Measurements from ENCODE around the gene MLPH. TPM values are rescaled to one million over a fixed set of nuclear protein-coding genes. Genes with fewer than 3 reads are reported as not detected.

Gene MLPH
- total RNA-seq, 1 donor from 2014 or later, result not detected

DNA sequence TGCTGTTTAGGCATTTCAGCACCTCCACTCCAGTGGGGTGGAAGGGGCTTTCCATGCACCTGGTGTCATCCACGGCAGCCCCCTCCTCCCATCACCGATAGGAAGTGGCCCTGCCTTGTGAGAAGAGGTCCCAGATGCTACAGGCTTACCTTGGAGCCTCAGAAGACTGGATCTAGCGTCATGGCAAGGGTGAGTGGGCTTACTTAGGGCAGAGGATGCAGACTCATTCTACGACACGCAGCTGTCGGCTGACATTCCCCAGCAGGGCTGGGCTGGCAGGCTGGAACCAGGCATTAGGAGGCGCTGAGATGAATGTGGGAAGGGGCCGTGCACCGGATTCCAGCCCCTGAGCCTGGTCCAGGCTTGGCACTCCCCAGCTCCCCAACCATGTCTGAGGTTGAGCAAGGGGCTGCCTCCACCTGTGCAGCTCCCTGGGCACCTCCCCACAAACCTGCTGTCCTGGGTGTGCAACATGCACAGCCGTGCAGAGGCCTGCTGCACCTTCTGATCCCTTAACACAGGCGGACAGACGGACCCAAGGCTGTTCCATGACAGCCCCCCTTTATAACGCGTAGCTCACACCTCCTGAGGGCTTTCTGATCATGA, 77.6 kb downstream of the MLPH start:
- intact Hi-C loops (cut with micrococcal nuclease), result no loop called here

DNA sequence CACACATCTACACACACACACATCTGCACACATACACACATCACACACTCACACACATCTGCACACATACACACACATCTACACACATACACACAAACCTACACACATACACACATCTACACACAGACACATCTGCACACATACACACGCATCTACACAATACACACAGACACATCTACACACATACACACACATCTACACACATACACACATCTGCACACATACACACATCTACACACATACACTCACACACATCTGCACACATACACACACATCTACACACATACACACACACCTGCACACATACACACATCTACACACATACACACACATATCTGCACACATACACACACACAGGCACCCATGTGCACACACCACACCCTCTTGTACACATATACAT, 78.9 kb downstream of the MLPH start:
- intact Hi-C loops (cut with micrococcal nuclease), result no loop called here

DNA sequence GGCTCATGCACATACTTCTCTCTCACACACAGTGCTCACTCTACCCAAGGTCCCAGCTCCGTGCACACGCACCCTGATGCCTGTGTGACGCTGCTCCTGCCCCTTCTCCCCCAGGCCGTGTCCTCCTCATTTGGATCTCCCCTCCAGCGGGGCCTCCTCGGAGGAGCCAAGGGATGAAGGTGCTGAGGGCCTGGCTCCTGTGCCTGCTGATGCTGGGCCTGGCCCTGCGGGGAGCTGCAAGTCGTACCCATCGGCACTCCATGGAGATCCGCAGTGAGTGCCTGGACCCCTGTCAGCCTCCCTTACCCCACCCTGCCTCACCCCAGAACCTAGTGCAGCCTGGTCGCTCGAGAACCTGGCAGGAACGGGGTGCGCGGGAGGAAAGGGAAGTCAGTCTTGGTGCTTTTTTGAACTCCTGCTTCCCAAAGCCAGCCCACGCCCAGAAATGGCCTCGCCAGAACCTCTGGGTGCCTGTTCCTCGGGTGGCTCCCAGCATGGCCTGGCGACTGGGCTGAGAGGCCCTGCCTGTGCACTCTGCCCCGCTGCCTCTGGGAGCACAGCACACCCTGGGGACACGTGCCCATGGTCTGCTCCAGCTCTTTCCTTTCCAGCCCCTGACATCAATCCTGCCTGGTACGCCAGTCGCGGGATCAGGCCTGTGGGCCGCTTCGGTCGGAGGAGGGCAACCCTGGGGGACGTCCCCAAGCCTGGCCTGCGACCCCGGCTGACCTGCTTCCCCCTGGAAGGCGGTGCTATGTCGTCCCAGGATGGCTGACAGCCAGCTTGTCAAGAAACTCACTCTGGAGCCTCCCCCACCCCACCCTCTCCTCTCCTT, 79.6 kb downstream of the MLPH start, which contains the start of gene PRLH:
Gene PRLH, plus strand, starts transcription at position 174 of the 835 bp plus-strand sequence. Its CDS starts 0 bp downstream, at position 174.
- intact Hi-C loops (cut with micrococcal nuclease), result no loop called here

DNA sequence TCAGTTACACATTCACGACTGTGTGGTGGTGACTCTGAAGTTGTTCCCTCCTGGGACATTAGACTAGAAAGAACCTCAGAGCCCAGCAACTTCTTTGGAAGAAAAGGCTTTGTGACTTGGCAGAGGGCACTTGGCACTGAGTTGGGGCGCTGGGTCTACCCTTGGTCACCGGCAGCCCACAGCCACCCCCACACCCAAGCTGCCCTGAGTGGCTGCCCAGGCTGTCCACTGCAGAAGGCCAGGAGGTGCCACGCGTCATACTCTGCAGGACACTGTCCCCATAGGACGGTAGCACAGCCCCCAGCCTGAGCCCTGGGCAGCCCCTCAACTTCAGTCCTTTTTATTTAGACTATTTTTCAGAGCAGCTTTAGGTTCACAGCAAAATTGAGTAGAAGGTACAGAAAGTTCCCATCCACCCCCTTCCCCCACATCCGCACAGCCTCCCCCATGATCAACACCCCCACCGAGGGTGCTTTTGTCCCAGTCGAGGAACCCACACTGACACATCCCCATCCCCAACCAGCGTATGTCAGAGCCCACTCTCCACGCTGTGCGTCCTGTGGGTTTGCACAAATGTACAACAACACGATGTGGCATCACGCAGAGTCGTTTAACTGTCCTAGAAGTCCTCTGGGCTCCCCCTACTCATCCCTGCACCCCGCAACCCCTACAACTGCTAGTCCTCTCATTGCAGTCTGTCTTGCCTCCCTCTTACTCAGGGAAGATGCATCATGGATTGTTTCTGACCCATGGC, 80.4 kb downstream of the MLPH start:
- intact Hi-C loops (cut with micrococcal nuclease), result no loop called here

DNA sequence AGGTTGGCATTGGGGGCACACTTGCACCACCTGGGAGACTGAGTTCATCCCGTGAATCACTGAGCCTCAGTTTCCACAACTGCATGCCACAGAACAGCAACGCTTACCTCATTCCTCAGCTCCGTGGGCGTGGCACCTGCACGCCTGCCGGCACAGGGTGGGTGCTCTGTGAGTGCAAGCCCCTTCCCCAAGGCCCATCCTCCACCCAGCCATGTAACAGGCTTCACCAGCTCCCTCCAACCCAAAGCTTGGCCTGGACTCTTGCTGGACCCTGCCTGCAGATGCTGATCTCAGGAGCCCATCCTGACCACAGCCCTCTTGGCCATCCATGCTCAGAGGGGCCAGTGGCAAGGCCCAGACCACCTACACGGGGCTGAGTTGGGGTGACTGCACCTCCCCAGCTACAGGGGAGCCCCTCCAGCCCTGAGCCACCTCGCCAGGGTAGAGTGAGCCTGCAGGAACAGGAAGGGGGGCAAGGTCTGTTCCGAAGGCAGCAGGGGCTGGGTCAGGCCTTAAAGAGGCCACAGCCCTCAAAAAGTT, 81.1 kb downstream of the MLPH start:
- intact Hi-C loops (cut with micrococcal nuclease), result no loop called here

DNA sequence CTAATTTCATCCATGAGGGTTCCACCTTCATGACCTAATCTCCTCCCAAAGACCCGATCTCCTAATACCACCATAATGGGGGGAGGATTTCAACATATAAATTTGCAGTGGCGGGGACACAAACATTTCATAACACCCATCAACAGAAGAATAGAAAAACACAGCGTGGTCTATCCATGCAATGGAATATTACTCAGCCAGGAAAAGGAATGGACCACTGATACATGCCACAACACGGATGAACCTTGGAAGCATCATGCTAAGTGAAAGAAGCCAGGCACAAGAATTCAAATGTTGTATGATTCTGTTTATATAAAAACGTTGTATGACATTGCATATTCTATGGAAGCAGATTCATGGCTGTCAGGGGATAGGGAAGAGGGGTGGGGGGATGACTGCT, 82.0 kb downstream of the MLPH start:
- intact Hi-C loops (cut with micrococcal nuclease), result no loop called here

DNA sequence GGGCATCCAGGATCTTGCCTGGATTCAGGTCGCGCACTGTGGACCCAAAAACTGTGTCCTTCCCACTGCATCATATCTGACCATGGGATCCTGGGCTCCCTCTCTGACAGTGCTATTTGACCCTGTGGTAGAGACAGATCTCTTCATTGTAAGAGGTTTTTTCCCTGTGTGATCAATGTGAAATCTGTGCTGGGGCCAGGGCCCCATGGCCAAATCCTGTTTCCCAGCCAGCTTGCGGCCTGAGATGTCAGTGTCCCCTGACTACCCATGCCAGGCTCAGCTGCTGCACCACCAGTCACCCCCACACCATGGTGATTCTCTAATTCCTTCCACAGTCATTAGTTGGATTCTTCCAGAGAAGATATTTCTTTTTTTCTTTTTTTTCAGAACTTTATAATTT, 82.8 kb downstream of the MLPH start:
- intact Hi-C loops (cut with micrococcal nuclease), result no loop called here

DNA sequence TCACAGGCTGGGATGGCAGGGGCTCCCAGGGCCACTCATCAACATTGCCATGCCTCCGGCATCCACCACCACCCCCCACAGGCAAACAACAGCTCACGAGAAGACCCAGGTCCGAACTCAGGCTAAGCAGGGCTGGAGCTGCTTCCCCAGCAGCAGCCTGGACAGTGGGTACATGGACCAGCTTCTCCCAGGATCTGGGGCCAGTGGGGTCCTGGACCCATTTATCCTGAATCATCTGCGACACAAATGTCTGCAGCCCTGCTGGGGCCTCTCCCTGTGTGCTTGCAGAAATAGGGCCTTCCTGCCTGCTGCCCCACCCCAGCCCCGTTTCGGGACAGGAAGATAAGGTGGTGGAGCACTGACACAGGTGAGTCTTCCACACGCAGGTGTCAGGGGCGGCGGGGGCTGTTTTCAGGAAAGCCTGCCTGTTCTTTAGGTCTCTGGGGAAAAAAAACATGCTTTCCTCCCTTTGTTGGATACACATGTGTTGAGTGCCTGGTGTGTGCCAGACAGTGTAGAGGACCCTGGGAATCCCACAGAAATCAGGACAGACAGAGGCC, 83.8 kb downstream of the MLPH start:
- intact Hi-C loops (cut with micrococcal nuclease), result no loop called here

DNA sequence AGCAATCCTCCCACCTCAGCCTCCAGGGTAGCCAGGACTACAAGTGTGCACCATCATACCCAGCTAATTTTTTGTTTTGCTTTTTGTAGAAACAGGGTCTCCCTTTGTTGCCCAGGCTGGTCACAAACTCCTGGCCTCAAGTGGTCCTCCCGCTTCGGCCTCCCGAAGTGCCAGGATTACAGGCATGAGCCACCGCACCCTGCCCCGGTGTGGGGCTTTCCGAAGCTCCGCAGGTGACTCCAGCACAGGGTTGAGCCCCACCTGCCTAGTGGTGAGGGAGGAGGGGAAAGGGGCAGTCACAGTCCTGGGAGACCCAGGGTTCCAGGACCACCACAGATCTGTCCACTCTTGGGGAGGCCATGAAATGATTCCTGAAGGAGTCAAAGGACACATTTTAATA, 84.5 kb downstream of the MLPH start:
- intact Hi-C loops (cut with micrococcal nuclease), result no loop called here

DNA sequence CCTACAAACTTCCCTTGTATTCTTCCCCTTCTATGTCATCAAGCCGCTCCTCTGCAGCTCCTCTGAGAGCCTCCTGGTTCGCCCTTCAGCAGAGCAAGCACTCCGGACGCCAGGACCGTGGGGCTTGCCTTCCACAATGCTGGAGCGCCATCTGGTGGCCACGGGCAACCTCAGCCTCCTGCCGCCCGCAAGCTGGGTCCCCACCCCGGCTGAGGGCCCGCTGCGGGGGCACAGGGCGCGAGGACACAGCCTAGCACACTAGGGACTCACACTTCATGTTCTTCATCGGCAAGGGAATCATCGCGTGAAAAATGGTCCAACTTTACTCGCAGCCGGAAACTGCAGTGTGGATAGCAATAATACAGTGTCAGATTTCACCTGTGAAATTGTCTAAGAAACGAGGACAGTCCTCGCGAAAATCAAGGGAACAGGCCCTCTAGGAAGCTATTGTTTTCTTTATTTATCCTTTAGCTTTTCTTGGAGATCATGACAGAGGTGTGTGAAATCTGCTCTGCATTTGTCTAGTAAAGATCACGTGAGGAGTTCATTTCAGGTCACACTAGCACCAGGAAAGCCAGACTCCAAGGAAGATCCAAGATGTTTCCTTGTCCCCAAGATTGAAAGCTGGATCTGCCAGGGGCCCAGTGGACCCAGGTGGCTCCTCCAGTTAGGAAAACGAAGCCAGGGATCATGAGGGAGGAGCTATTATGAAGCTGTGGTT, 85.1 kb downstream of the MLPH start:
- intact Hi-C loops (cut with micrococcal nuclease), result loop anchor here (1.0 kb wide), 4 partner anchors 60 to 450 kb away; no protein-coding TSS in a partner anchor

DNA sequence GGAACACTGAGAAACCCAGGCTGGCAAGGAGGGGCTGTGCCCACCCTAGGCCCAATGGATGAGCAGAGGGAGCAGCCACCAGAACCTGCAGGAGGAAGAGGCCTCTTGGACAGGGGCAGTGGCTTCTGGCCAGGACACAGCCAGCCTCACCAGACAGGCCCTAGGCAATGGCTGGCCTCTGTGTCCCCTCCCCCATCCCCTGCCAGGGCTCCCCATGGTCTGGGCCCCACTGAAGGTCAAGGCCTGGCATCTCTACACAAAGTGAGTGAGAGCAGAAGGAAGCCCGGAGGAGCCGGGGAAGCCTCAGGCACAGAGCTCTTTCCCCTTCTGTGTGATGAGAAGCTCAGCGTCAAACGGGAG, 85.7 kb downstream of the MLPH start:
- intact Hi-C loops (cut with micrococcal nuclease), result loop anchor here (1.0 kb wide), 4 partner anchors 60 to 450 kb away; no protein-coding TSS in a partner anchor

DNA sequence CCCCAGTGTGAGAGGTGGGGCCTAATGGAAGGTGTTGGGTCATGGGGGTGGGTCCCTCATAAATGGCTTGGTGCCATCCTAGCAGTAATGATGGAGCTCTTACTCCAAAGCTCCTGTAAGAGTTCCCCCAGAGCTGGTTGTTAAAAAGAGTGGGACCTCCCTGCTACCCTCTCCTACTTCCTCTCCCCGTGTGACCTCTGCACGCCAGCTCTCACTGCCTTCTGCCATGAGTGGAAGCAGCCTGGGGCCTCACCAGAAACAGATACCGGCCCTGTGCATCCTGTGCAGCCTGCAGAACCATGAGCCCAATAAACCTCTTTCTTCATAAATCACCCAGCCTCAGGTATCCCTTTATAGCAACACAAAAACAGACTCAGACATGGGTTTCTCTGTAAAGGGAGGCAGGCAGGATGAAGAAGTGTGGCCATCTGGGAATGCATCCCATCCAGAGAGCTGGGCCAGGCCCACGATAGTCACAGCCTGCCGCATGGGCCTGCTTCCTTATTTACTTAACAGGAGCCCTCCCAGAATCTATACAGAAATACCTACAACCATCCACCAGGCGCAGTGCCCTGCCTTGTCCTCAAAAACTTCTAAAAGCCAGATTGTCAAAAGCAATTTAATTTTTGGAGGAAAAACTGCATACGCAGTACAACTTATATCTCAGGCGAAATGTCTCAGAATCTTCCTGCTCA, 86.8 kb downstream of the MLPH start:
- intact Hi-C loops (cut with micrococcal nuclease), result no loop called here

DNA sequence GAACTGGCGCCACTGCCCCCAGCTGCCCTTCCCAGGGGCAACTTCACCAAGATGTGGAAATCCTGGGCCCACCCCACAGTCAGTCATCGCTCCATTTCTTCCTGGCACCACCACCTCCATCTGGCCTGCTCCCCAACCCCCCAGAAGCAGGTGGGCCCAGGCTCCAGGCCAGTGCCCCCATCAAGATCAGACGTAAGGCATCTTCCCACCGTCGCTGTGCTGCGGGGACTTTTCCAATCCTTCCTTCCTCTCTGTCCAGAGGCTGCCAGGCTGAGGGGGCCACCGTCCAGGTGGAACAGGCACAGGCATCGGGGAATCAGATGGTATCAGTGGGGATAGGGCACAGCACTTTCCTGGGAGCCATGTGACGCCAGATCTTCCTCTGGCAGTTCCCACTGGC, 87.4 kb downstream of the MLPH start:
- intact Hi-C loops (cut with micrococcal nuclease), result no loop called here

DNA sequence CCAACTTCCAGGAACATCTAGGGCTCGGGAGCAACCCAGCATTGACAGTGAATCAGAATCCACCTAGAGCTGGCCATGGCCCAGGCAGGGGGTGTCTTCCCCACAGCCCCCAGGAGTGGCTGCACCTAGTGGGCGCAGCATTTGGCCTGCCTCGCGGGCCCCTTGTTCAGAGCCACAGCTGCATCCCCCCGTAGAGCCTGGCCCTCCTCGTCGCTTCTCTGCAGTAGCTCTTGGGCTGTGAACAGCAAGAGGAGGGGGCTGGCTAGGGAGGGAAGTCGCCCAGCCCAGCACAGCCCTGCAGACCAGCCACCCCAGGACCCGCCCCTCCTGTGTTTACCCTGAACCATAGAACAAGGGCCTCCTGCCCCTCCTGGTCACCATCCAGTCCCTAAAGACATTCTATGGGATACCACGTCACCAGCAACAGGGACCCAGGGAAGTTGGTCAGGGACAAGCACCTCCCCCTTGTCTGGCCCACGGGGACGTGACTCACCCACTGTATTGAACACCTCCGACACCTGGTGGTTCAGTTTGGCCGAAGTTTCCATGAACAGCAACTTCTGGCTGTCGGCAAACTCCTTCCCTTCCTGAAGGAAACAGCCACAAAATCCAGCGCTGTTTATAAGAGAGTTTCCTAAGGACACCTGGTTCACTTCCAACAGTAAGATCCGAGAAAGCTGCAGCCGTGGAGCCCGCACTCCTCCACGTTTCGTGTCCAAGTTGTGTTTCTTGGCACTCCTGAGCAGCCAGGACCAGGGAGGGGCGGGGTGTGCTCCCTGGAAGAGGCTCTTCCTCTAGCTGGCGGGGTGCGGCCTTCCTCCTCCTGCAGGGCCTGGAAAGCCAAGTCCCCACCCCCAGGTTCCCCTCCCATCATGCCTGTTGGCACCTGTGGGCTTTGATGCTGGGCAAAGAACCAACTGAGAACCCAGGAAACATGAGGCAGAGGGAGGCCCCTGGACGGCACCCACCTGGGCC, 88.1 kb downstream of the MLPH start:
- intact Hi-C loops (cut with micrococcal nuclease), result no loop called here

DNA sequence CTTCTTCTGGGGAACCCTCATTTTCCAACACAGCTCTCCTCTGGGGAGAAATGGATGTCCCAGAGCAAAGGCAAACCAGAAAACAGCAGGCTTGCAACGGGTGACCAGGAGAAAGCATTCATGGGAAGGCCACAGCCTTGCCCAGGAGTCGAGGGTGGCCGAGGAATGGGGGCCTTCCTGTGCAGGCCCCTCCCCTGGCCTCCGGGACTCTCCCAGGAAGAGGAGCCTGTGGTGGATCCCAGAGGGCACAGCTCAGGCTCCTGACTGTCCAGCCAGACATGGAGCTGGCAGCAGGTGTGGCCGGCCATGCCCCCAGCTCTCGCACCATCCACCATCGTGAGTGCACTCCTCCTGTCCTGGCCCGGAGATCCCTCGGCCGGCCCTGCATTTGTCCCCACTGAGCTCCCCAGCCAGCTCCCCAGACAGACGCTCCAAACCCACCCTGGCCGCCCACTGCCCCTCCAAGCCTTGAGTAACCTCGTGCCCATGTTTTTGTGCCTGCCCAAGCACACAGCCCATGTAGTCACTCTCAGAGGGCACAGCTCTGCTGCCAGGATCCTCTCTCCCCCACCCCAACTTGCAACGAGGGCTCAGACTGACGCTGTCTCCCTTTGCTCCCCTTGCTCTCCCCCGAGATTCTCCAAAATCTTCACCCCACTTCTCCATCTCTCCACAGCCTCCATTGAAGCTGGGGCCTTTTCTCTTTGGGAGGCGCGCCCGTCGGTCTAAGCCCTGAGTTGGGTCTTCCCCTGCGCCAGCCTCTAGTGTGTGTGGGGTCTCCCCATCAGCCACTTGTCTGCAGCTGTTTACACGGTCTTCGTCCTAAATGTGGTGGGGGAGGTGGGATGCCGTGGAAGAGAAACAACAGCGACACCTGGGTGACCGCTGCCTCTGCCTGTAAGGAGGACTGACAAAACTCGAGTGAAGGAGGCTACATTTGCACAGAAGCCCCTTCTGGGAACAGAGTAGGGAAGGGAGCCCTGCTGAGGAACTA, 89.1 kb downstream of the MLPH start:
- intact Hi-C loops (cut with micrococcal nuclease), result no loop called here

DNA sequence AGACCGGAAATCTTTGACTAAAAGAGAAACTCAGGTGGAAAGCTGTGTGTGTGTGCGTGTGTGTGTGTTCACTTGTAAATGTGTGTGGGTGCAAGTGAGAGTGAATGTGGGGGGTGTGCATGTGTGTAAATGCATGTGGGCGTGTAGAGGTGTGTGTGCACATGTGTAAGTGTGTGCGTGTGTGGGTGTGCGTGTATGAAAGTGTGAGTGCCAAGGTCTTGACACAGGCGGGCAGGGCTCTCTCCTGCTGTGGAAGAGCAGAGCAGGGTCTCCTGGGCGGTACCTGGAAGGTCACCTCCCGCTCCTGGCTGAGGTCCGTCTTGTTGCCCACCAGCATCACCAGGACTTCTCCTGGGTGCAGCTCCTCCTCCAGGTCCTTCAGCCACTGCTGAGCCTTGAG, 89.9 kb downstream of the MLPH start:
- intact Hi-C loops (cut with micrococcal nuclease), result no loop called here

DNA sequence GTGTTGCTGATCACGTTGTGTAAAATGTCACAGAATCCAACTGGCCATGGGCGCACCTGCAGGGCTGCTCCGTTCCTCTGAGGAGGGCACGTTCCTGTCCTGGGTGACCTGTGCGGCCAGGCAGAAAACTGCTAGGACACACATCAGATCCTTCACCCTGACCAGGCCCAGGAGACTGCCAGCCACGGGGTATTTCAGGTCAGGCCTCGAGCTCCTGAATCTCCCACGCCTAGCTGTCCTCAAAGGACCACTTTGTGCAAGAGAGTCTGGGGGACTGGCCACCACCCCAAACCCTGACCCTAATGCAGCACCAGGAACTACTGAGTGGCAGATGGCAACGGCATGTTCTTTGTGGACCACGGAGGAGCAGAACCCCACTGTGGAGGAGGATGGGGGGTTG, 90.4 kb downstream of the MLPH start:
- intact Hi-C loops (cut with micrococcal nuclease), result no loop called here

Measured in T-helper 1 cell treated with Interleukin-12 subunit alpha and Interleukin-12 subunit beta and Interleukin-4 antibody, amounts not matched to agents 30 ng/mL and 1 ng/mL, for 36 hours (primary cell).